Measurements from ENCODE around the gene TTC12.
A peak's percentile ranks its signal among the peaks of the same experiment; 100 is the strongest.

Gene TTC12

DNA sequence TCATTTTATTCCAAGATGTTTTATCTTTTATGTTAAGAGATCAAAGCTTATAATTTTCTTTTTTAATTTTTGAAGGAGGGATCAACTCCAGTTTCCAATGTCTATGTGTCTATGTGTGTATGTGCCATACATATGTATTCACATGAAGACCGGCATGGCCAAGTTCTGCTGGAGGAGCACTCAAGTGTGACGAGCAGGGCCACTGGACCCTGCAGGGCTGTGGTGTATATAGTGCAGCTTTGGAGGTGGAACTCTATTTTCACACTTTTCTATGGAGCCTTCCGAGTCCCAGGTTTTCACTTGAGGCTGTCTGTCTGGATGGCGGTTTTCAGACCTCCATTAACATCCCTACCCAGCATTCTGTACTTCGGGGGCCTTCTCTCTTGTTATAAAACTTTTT is 36.5 kb upstream of the TTC12 start:
- DNase-seq: no peak
- Mint-ChIP-seq H3K27ac (no peak overlapping the region), H3K4me1 (no peaks in the 10 kb centered on the region), H3K4me3 (no peak overlapping the region), H3K9me3 (no peaks in the 10 kb centered on the region), H3K36me3 (no peaks in the 10 kb centered on the region), H3K27me3 (no peaks in the 10 kb centered on the region)
- CTCF ChIA-PET: interaction anchor here (0.9 to 1.2 kb wide), 2 partner anchors 11 to 12 kb away, joined by 3 to 4 read pairs; no protein-coding TSS in a partner anchor

GRCh38 chr11:113278481-113278880 is 35.9 kb upstream of the TTC12 start:
- Mint-ChIP-seq H3K36me3 (no peaks in the 10 kb centered on the region), H3K4me1 (no peaks in the 10 kb centered on the region), H3K27ac (no peak overlapping the region), H3K27me3 (no peaks in the 10 kb centered on the region), H3K4me3 (no peak overlapping the region), H3K9me3 (no peaks in the 10 kb centered on the region)
- DNase-seq: no peak
- CTCF ChIA-PET: interaction anchor here (1.2 kb wide), 1 partner anchor 11 kb away, joined by 3 read pairs; no protein-coding TSS in a partner anchor

- H3K27ac Mint-ChIP-seq: no peak overlapping the region
- H3K9me3 Mint-ChIP-seq: no peaks in the 10 kb centered on the region
- no peaks in the 10 kb centered on the region for H3K27me3 Mint-ChIP-seq
- no peaks in the 10 kb centered on the region for H3K36me3 Mint-ChIP-seq
- H3K4me3 Mint-ChIP-seq: no peak overlapping the region
- CTCF ChIA-PET: interaction anchor here (1.2 kb wide), 1 partner anchor 11 kb away, joined by 3 read pairs; no protein-coding TSS in a partner anchor
- DNase-seq: no peak
- no peaks in the 10 kb centered on the region for H3K4me1 Mint-ChIP-seq
These were observed 35.5 kb upstream of the TTC12 start for GRCh38 chr11:113278925-113279324.

DNA sequence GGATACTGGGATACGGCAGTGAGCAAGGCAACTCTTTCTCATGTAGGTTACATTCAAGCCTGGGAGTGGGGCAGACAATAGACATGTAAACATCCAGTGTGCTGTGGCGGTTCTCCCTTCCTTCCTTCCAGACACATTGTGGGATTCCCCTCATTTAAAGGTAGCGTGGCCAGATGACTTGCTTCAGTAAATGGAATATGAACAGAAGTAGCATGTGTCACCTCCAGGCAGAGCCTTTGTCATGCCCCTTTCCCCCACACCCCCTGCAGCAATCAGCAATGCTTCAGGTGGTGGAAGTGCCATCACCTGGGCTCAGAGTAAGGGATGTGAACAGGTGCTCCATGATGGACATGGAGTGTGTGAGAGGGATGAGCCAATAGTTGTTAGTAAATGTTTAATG is 34.8 kb upstream of the TTC12 start:
- Mint-ChIP-seq H3K9me3 (no peaks in the 10 kb centered on the region), H3K27ac (no peak overlapping the region), H3K4me1 (no peaks in the 10 kb centered on the region), H3K4me3 (no peak overlapping the region), H3K27me3 (no peaks in the 10 kb centered on the region), H3K36me3 (no peaks in the 10 kb centered on the region)
- CTCF ChIA-PET: no interaction called here
- no peak for DNase-seq

DNA sequence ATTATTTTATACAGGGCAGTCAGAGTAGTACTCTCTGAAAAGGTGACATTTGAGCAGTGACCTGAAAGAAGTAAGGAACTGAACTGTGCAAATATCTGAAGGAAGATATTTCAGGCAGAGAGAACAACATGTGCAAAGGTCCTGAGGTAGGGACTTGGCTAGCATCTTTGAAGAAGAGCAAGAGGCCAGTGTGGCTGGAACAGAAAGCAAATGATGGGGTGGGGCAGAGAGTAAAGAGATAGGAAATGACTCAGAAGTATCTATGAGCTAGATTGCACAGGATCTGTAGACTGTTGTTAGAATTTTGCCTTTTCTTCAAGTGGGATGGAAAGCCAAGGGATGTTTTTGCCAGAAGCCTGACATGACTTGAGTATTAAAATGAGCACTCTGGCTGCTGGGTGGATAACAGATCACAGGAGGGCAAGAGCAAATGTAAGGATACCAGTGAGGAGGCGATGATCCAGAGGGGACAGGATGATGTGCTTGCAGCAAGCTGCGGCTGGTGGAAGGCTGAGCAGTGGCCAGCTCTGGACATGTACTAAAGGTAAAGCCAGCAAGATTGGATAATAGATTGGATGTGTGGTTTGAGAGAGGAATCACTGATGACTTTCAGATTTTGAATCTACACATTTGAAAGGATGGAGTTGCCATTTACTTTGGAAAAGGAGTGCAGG is 33.2 kb upstream of the TTC12 start:
- CTCF ChIA-PET: interaction anchor here (0.7 to 1.4 kb wide), 3 partner anchors 9 to 694 kb away, joined by 3 to 6 read pairs (median 4); no protein-coding TSS in a partner anchor
- Mint-ChIP-seq H3K9me3 (no peaks in the 10 kb centered on the region), H3K4me3 (no peak overlapping the region), H3K27me3 (no peaks in the 10 kb centered on the region), H3K27ac (no peak overlapping the region), H3K4me1 (no peaks in the 10 kb centered on the region), H3K36me3 (no peaks in the 10 kb centered on the region)
- DNase-seq: no peak

DNA sequence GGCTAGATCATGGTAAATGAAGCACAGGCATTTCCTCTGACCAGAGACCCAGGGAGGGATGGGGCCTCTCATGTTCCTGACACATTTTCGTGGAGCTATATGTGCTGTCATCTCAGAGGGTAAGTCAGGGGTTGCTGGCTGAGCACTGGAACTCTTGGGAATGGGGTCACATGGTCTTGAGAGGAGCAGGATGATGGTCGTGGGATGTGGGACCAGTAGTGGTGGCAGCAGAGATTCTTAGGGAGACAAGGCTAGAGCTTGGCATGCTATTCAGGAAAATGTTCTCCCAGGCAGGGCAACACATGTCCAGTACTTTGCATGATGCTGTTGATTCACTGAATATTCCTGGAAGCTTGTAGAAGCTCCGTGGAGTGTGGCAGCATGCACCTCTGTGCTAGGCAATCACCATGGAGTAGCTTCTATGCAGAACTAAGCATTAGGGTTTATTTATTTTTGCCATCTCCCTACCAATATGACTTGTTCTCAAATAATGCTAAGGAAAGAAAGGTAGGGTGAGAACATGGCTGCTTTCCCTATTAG is 31.4 kb upstream of the TTC12 start:
- DNase-seq: no peak
- no peak overlapping the region for H3K4me3 Mint-ChIP-seq
- H3K27me3 Mint-ChIP-seq: no peaks in the 10 kb centered on the region
- H3K4me1 Mint-ChIP-seq: no peaks in the 10 kb centered on the region
- CTCF ChIA-PET: interaction anchor here (0.8 kb wide), 2 partner anchors 39 to 1166 kb away, joined by 3 read pairs; no protein-coding TSS in a partner anchor
- no peaks in the 10 kb centered on the region for H3K9me3 Mint-ChIP-seq
- H3K36me3 Mint-ChIP-seq: no peaks in the 10 kb centered on the region
- H3K27ac Mint-ChIP-seq: no peak overlapping the region

GRCh38 chr11:113283881-113284280 is 30.5 kb upstream of the TTC12 start:
- Mint-ChIP-seq H3K4me1 (no peaks in the 10 kb centered on the region), H3K9me3 (no peaks in the 10 kb centered on the region), H3K4me3 (no peak overlapping the region), H3K36me3 (no peaks in the 10 kb centered on the region), H3K27ac (no peak overlapping the region), H3K27me3 (no peaks in the 10 kb centered on the region)
- no peak for DNase-seq
- CTCF ChIA-PET: no interaction called here

DNA sequence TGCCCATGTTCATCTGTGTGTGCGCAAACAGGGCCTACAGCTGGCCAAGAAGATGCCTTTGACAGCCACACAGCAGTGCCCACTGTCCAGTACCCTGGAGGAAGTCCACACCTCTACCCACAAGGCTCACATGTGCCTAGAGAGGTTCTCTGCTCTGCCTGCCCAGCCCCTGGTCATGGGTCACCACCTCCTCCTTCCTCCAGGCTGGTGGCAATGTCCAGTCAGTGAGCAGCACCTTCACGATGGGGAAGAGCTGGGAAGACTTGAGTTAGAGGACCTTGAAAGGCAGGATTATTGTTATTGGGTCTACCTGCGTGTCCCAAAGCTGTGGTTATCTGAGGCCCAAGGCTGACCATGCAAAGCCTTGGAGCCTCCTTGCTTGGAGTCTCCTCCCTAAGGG is 28.4 kb upstream of the TTC12 start:
- no peaks in the 10 kb centered on the region for H3K4me1 Mint-ChIP-seq
- CTCF ChIA-PET: interaction anchor here (1.5 kb wide), 1 partner anchor 697 kb away, joined by 3 read pairs; no protein-coding TSS in a partner anchor
- H3K9me3 Mint-ChIP-seq: no peaks in the 10 kb centered on the region
- no peak for DNase-seq
- H3K27ac Mint-ChIP-seq: no peak overlapping the region
- H3K4me3 Mint-ChIP-seq: no peak overlapping the region
- H3K27me3 Mint-ChIP-seq: no peaks in the 10 kb centered on the region
- no peaks in the 10 kb centered on the region for H3K36me3 Mint-ChIP-seq

DNA sequence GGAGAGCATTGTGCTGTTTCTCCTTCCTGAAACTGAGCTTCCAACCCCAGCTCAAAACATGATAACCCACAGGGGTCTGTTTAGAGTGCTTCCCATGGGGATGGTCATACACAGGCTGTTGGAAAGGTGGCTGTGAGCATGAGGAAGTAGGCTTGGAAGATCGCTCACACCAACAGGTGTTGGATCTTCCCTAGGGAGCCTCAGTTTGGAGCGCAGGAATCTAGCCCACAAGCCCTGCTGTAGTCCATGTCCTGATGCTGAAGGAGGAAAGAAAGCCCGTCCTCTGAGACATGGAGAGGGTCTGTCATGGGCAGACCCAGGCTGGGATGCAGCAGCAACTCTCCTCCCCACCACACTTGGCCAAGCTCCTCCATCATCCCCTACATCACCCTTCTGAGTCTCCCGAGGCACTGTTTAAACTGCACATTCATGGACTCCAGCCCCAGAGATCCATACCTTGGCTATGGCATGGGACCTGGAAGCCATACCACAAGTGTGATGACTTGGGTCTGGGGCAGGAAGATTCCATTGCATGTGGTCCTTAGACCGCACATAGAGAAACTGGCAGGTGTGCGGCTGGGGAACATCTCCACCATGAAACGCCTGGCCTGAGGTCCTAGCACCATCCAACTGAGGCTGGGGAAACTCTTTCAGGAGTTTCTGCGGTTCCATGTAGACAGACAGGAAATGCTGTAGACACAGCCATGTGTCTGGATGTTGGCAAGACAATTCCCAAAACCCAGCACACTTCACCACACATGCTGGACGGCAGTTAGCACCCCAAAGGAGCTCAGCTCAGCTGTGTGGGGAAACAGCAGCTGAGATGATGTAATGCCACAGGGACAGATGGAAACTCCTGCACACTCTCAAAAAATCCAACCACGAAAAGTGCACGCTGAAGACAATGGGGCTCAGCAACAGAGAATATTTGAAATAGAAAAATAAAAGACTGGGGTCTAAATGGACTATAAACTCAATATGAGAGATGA is 27.6 kb upstream of the TTC12 start:
- no peaks in the 10 kb centered on the region for H3K4me1 Mint-ChIP-seq
- H3K36me3 Mint-ChIP-seq: no peaks in the 10 kb centered on the region
- no peak for DNase-seq
- CTCF ChIA-PET: interaction anchor here (0.7 to 4.4 kb wide), 2 partner anchors 80 to 699 kb away, joined by 3 to 60 read pairs; no protein-coding TSS in a partner anchor
- H3K9me3 Mint-ChIP-seq: no peaks in the 10 kb centered on the region
- no peaks in the 10 kb centered on the region for H3K27me3 Mint-ChIP-seq
- no peak overlapping the region for H3K4me3 Mint-ChIP-seq
- peak overlapping the region; percentile 4 for H3K27ac Mint-ChIP-seq

DNA sequence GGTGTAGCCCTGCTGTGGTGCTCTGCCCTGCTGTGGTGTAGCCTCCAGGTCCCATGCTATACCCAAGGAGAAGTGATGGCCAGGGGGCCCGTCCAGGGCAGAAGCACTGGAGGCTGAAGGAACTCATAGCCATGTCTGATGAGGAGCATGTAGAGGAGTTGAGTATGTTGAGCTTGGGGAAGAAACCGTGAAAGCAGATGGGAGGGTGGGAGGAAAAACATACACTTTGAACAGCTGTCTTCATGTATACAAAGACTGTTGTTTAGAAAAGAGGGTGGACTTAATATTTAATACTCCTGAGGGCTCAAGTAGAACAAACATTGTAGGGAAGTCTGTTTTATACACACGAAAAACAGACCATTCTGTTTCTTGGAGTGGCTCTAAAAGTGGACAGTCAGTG is 26.6 kb upstream of the TTC12 start:
- H3K4me1 Mint-ChIP-seq: no peaks in the 10 kb centered on the region
- DNase-seq: no peak
- H3K27me3 Mint-ChIP-seq: no peaks in the 10 kb centered on the region
- H3K4me3 Mint-ChIP-seq: no peak overlapping the region
- no peaks in the 10 kb centered on the region for H3K9me3 Mint-ChIP-seq
- CTCF ChIA-PET: interaction anchor here (1.3 to 4.4 kb wide), 3 partner anchors 456 to 700 kb away, joined by 3 to 60 read pairs (median 21); no protein-coding TSS in a partner anchor
- H3K36me3 Mint-ChIP-seq: no peaks in the 10 kb centered on the region
- no peak overlapping the region for H3K27ac Mint-ChIP-seq

DNA sequence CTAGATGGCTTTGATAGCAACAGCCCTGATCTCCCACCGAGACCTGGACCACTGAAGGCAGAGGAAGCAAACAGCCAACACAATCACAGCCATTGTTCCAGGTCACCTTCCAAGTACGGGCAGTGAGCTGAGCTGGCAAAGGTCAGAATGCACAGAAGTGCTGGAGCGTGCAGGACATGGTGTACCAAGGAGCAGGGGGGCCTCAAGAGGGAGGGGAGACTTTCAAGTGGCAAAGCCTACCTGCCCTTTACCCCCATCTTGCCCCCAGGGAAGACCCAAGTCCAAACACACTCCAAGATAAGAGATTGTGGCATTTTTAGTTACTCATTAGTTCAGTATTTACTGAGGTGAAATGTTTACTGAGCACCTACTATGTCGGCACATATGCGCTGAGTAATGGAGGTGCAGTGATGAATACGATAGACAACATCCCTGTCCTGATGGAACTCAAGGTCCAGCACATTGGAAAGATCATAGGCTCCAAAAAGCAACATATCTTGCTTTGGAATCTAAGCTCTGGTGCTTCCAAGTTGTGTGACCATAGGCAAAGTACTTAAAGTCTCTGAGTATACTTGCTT is 26.0 kb upstream of the TTC12 start:
- H3K9me3 Mint-ChIP-seq: no peaks in the 10 kb centered on the region
- DNase-seq: no peak
- H3K36me3 Mint-ChIP-seq: no peaks in the 10 kb centered on the region
- H3K4me1 Mint-ChIP-seq: no peaks in the 10 kb centered on the region
- H3K27me3 Mint-ChIP-seq: no peaks in the 10 kb centered on the region
- CTCF ChIA-PET: interaction anchor here (0.6 to 4.4 kb wide), 7 partner anchors 8 to 703 kb away, joined by 3 to 60 read pairs (median 5); no protein-coding TSS in a partner anchor
- H3K27ac Mint-ChIP-seq: no peak overlapping the region
- no peak overlapping the region for H3K4me3 Mint-ChIP-seq

DNA sequence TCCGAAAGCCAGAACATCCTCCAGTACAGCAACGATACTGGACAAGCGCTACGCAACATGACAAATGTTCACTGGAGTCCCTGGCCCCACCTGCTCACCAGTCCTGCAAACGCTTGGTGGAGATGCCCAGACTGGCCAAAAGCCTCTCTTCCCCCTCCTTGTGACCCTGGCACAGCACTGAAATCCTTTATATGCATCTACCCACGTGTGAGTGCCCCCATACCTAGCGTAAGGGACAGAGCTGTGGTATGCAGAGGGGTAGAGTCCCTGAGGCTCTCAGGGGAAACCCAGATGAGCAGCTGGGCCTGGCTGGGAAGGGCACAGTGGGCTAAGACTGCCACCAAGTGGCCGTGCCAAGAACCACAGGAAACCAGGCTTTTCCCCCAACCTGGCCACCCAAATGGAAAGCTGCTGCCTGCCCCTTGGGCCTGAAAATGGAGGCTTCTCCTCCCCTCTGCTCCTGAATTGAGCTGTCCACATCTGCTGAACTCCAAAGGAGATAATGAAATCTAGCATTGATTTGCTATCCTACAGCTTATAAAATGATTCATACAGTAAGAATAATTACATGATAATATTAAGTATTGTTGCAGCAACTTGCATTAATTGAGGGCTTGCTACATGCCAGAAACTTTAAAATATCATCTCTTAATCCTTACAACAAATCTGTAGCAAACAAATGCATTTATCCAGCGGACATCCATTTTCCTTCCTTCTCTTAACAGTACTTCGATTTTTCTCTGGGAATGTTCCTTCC is 24.8 kb upstream of the TTC12 start:
- H3K9me3 Mint-ChIP-seq: no peaks in the 10 kb centered on the region
- H3K4me1 Mint-ChIP-seq: no peaks in the 10 kb centered on the region
- CTCF ChIA-PET: interaction anchor here (0.7 to 4.4 kb wide), 28 partner anchors 8 to 1175 kb away, joined by 3 to 60 read pairs (median 4); no protein-coding TSS in a partner anchor
- H3K27me3 Mint-ChIP-seq: no peaks in the 10 kb centered on the region
- H3K4me3 Mint-ChIP-seq: no peak overlapping the region
- H3K27ac Mint-ChIP-seq: no peak overlapping the region
- peak; percentile 70 for DNase-seq
- H3K36me3 Mint-ChIP-seq: no peaks in the 10 kb centered on the region

- no peak for DNase-seq
- CTCF ChIA-PET: no interaction called here
- Mint-ChIP-seq H3K9me3 (no peaks in the 10 kb centered on the region), H3K4me3 (no peak overlapping the region), H3K36me3 (no peaks in the 10 kb centered on the region), H3K27me3 (no peaks in the 10 kb centered on the region), H3K4me1 (no peaks in the 10 kb centered on the region), H3K27ac (no peak overlapping the region)
These were observed 20.4 kb upstream of the TTC12 start for GRCh38 chr11:113293936-113294335.

Data from activated naive CD4-positive, alpha-beta T cell treated with anti-CD3 and anti-CD28 coated beads, Interleukin-2, amount 10 ng/mL, durations not matched to agents 7 days and 5 days (primary cell).